Activated T-cell treated with anti-CD3 and anti-CD28 coated beads, Interleukin-2, amount 50 U/mL, for 4 hours (primary cell): ENCODE measurements around the gene ADCYAP1. TPM values are rescaled to one million over a fixed set of nuclear protein-coding genes. Genes with fewer than 3 reads are reported as not detected.

ENCODE experiments used
- ATAC-seq, 2 donors: fragments of 200-7000 bp; cut with Tn5 transposase; one replicate each; pipeline ENCODE4 v1.10.0; 2021
- DNase-seq: peaks from one replicate; pipeline ENCODE4 v3.0.0-alpha.2; 2020
- H3K27me3 Mint-ChIP-seq: one replicate; pipeline ENCODE4 v1.8.0; 2021; ENCODE audit warnings: low read depth, mixed read lengths
- H3K36me3 Mint-ChIP-seq: one replicate; pipeline ENCODE4 v1.8.0; 2022; ENCODE audit warnings: mixed read lengths; ENCODE audit not compliant: insufficient read depth
- H3K4me1 Mint-ChIP-seq: one replicate; pipeline ENCODE4 v1.8.0; 2021; ENCODE audit warnings: low read depth, mixed read lengths
- H3K4me3 Mint-ChIP-seq: one replicate; pipeline ENCODE4 v1.8.0; 2021; ENCODE audit warnings: mild to moderate bottlenecking, moderate library complexity, mixed read lengths
- H3K9me3 Mint-ChIP-seq: one replicate; pipeline ENCODE4 v1.8.0; 2021; ENCODE audit warnings: mixed read lengths
- total RNA-seq, 3 donors: library from RNA; stranded (reverse); gene quantifications; one replicate each; pipeline ENCODE4 v1.2.1, GENCODE V29; 2021

ADCYAP1 gene
- total RNA-seq, 3 donors from 2014 or later: not detected

- Mint-ChIP-seq H3K9me3 (no peaks in the 10 kb centered on the region), H3K4me1 (no peaks in the 10 kb centered on the region), H3K27me3 (peaks cover 6% of the 10 kb centered on the region), H3K4me3 (no peak overlapping the region), H3K36me3 (no peaks in the 10 kb centered on the region)
- DNase-seq (no peak), ATAC-seq (no peak)
Measured at GRCh38 chr18:933082-933481, 28.4 kb downstream of the ADCYAP1 start.

- no peaks in the 10 kb centered on the region for H3K9me3 Mint-ChIP-seq
- H3K36me3 Mint-ChIP-seq: no peaks in the 10 kb centered on the region
- DNase-seq: no peak
- peaks cover 6% of the 10 kb centered on the region for H3K27me3 Mint-ChIP-seq
- no peak for ATAC-seq
- no peak overlapping the region for H3K4me3 Mint-ChIP-seq
- no peaks in the 10 kb centered on the region for H3K4me1 Mint-ChIP-seq
Measured at GRCh38 chr18:934518-935133, 30.0 kb downstream of the ADCYAP1 start.

GRCh38 chr18:936941-937340 is 32.3 kb downstream of the ADCYAP1 start:
- ATAC-seq (no peak), DNase-seq (no peak)
- Mint-ChIP-seq H3K4me1 (no peaks in the 10 kb centered on the region), H3K36me3 (no peaks in the 10 kb centered on the region), H3K27me3 (peaks cover 10% of the 10 kb centered on the region), H3K9me3 (no peaks in the 10 kb centered on the region), H3K4me3 (no peak overlapping the region)

- H3K4me1 Mint-ChIP-seq: no peaks in the 10 kb centered on the region
- no peaks in the 10 kb centered on the region for H3K36me3 Mint-ChIP-seq
- no peaks in the 10 kb centered on the region for H3K9me3 Mint-ChIP-seq
- ATAC-seq (no peak), DNase-seq (no peak)
- H3K4me3 Mint-ChIP-seq: no peak overlapping the region
- peaks cover 5% of the 10 kb centered on the region for H3K27me3 Mint-ChIP-seq
Measured at GRCh38 chr18:939166-939565, 34.5 kb downstream of the ADCYAP1 start.

GRCh38 chr18:939958-940357 is 35.3 kb downstream of the ADCYAP1 start:
- H3K36me3 Mint-ChIP-seq: no peaks in the 10 kb centered on the region
- no peaks in the 10 kb centered on the region for H3K4me1 Mint-ChIP-seq
- no peaks in the 10 kb centered on the region for H3K9me3 Mint-ChIP-seq
- DNase-seq (no peak), ATAC-seq (no peak)
- H3K27me3 Mint-ChIP-seq: peaks cover 5% of the 10 kb centered on the region
- H3K4me3 Mint-ChIP-seq: no peak overlapping the region

DNA sequence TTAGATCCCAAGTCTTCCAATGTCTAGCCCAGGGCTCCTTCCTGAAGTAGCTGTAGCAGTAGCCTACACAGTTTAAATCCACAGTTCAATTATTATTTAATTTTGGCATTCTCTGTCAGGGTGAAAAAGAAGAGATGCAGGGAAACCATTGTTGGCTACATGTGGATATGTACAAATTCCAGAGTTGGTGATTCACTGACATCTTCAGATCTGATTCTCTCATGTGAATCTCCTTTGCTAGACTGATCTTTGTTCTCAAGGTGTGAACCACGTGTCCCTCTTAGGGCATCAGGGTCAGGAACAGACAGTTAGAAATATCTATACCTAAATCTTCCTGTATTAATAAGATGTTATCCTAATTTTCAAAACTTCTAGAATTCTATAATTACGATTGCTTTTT is 36.7 kb downstream of the ADCYAP1 start:
- H3K27me3 Mint-ChIP-seq: peaks cover 5% of the 10 kb centered on the region
- ATAC-seq: no peak
- no peaks in the 10 kb centered on the region for H3K36me3 Mint-ChIP-seq

GRCh38 chr18:944440-944839 is 39.8 kb downstream of the ADCYAP1 start:
- no peak for DNase-seq
- Mint-ChIP-seq H3K4me3 (no peak overlapping the region), H3K27me3 (peaks cover 4% of the 10 kb centered on the region), H3K9me3 (no peaks in the 10 kb centered on the region), H3K36me3 (no peaks in the 10 kb centered on the region), H3K4me1 (no peaks in the 10 kb centered on the region)
- no peak for ATAC-seq

More for the DNA sequence above, 36.7 kb downstream of the ADCYAP1 start:
- no peak overlapping the region for H3K4me3 Mint-ChIP-seq
- H3K4me1 Mint-ChIP-seq: no peaks in the 10 kb centered on the region
- H3K9me3 Mint-ChIP-seq: no peaks in the 10 kb centered on the region
- no peak for DNase-seq

GRCh38 chr18:949724-950631 is 45.3 kb downstream of the ADCYAP1 start:
- Mint-ChIP-seq H3K4me3 (no peak overlapping the region), H3K36me3 (no peaks in the 10 kb centered on the region), H3K4me1 (no peaks in the 10 kb centered on the region), H3K9me3 (no peaks in the 10 kb centered on the region), H3K27me3 (peaks cover 5% of the 10 kb centered on the region)
- no peak for ATAC-seq
- no peak for DNase-seq

DNA sequence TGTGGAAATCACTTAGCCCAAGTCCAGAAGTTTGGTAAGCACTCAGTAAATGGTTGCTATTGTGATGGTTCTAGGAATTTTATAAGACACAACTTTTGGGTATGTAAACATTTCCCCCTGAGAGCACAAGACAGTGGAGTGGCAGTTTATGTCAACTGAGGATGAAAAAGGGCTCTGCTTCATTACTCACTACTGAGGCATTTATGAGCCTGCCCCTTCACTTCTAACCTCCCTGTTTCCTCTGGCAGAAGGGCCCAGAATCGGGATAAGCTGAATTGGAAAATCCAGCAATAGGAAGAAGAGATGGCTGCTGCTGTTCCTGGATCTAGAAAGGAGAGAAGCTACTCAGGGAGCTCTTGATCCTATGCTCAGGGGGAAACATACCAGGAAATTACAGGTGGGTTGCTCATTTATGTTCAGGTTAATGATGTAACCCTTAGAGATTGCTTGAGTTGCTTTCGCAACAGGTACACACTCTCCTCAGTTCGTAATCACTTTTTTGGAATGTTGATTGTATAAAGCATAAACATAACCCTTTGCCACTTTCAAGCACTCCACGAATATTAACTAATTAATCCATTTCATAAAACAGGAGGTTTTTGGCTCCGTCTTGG is 46.3 kb downstream of the ADCYAP1 start:
- ATAC-seq (no peak), DNase-seq (no peak)
- Mint-ChIP-seq H3K9me3 (no peaks in the 10 kb centered on the region), H3K27me3 (peaks cover 5% of the 10 kb centered on the region), H3K4me1 (no peaks in the 10 kb centered on the region), H3K36me3 (no peaks in the 10 kb centered on the region), H3K4me3 (no peak overlapping the region)

- DNase-seq (no peak), ATAC-seq (no peak)
- no peaks in the 10 kb centered on the region for H3K9me3 Mint-ChIP-seq
- H3K36me3 Mint-ChIP-seq: no peaks in the 10 kb centered on the region
- no peak overlapping the region for H3K4me3 Mint-ChIP-seq
- H3K4me1 Mint-ChIP-seq: no peaks in the 10 kb centered on the region
- peaks cover 16% of the 10 kb centered on the region for H3K27me3 Mint-ChIP-seq
Measured at GRCh38 chr18:955384-956066, 50.9 kb downstream of the ADCYAP1 start.

DNA sequence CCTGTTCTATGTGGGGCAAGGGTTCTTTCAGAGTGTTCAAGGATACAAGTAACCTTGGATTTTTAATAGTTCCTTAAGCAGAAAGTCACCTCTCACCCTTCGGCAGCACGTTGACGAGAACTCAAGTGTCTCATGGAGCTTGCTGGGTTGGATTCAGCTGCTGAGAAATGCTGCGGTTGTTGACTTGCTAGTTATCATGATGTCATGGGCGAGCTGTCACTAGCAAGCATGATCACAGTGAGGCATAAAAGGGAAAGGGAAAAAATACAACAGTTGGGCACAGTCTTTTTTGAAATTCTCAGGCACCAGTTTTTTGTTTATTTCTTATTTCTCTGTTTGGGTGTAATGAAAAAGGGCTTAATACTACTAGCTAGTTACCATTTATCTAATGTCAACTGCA is 53.2 kb downstream of the ADCYAP1 start:
- no peak for ATAC-seq
- H3K27me3 Mint-ChIP-seq: peaks cover 23% of the 10 kb centered on the region
- DNase-seq: no peak
- no peaks in the 10 kb centered on the region for H3K36me3 Mint-ChIP-seq
- H3K9me3 Mint-ChIP-seq: no peaks in the 10 kb centered on the region
- no peak overlapping the region for H3K4me3 Mint-ChIP-seq
- H3K4me1 Mint-ChIP-seq: peaks cover 5% of the 10 kb centered on the region

GRCh38 chr18:959854-960253 is 55.2 kb downstream of the ADCYAP1 start:
- H3K4me1 Mint-ChIP-seq: peaks cover 5% of the 10 kb centered on the region
- ATAC-seq (no peak), DNase-seq (no peak)
- no peaks in the 10 kb centered on the region for H3K36me3 Mint-ChIP-seq
- peaks cover 25% of the 10 kb centered on the region for H3K27me3 Mint-ChIP-seq
- no peaks in the 10 kb centered on the region for H3K9me3 Mint-ChIP-seq
- H3K4me3 Mint-ChIP-seq: no peak overlapping the region
